T-helper 2 cell (primary cell): Measurements from ENCODE around the gene BZW1.
A peak's percentile ranks its signal among the peaks of the same experiment; 100 is the strongest.

Experiments used
- DNase-seq, 5 experiments: peaks; one replicate each; pipeline versions ENCODE4 v3.0.0 to v3.0.0-alpha.2; 2012 to 2022

Gene BZW1

GRCh38 chr2:200843993-200844948 is 32.6 kb downstream of the BZW1 start:
- no peak for DNase-seq

- DNase-seq = no peak
These were observed 33.5 kb downstream of the BZW1 start for GRCh38 chr2:200845194-200845593.

DNA sequence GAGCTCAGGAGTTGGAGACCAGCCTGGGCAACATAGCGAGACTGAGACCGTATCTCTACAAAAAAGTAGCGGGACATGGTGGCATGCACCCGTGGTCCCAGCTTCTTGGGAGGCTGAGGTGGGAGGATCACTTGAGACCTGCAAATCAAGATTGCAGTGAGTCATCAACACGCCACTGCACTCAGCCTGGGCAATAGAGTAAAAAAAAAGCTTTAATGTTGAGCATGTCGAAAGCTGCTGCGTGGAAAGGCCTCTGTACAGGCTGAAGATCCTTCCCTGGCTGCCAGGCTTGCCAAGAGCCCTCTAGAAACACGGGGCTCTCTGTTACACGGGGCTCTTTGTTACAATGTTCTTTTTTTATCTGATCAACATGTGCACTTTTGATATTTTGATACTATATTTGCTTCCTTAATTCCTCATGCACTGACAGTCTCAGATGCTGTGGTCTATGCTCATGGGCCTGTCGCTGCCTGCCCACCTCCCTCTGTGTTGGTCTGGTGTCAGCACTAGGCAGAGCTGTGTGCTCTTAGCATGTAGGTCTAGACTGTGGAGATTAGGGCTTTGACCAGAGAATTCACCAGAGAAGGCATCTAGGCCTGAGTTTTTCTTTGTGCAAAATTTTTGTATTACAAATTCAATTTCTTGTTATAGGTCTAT is 34.1 kb downstream of the BZW1 start:
- no peak for DNase-seq

- DNase-seq = no peak
These were observed 35.6 kb downstream of the BZW1 start for GRCh38 chr2:200847269-200847668.

DNA sequence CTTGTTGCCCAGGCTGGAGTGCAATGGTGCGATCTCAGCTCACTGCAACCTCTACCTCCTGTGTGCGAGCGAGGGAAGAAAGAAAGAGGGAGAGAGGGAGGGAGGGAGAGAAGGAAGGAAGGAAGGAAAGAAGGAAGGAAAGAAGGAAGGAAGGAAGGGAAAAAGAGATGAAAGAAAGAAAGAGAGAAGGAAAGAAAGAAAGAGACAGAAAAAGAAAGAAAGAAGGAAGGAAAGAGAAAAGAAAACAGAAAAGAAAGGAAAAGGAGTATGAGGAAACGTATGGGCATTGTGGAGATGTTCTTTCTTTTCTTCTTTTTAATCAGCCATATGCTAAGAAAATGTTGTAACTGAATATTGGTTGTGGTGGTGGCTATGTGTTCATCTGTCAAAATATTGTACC is 36.2 kb downstream of the BZW1 start:
- DNase-seq = no peak

GRCh38 chr2:200850512-200851256 is 39.0 kb downstream of the BZW1 start:
- no peak for DNase-seq

DNA sequence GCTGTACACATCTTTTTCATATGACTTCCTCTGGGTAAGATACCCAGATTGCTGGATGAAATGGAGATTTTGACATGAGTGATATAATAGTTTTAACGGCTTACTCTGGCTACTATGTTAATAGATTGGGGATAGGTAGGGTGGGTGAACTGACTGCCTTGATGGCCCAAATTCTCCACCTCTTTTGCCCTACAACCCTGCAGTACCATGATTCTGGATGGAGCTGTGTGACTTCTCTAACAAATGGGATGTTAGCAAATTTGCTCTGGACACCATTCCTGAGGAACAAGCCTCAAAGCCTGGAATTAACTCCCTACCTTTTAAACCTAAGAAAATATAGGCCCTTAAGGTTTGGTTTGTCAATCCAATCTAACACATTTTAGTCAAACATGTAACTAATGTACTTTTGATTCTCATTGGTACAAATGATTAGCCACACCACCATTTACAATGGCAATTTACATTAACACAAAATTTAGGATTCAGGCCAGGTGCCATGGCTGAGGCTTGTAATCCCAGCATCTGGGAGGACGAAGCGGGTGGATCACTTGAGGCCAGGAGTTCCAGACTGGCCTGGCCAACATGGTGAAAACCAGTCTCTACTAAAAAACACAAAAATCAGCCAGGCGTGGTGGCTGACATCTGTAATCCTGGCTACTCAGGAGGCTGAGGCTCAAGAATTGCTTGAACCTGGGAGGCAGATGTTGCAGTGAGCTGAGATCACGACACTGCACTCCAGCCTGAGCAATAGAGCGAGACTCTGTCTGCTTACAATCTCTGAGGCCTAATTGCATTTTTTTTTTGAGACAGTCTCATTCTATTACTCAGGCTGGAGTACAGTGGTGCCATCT is 39.9 kb downstream of the BZW1 start:
- no peak for DNase-seq

GRCh38 chr2:200852605-200853004 is 40.9 kb downstream of the BZW1 start:
- DNase-seq = no peak

- DNase-seq = no peak
These were observed 45.1 kb downstream of the BZW1 start for GRCh38 chr2:200856806-200857205.

DNA sequence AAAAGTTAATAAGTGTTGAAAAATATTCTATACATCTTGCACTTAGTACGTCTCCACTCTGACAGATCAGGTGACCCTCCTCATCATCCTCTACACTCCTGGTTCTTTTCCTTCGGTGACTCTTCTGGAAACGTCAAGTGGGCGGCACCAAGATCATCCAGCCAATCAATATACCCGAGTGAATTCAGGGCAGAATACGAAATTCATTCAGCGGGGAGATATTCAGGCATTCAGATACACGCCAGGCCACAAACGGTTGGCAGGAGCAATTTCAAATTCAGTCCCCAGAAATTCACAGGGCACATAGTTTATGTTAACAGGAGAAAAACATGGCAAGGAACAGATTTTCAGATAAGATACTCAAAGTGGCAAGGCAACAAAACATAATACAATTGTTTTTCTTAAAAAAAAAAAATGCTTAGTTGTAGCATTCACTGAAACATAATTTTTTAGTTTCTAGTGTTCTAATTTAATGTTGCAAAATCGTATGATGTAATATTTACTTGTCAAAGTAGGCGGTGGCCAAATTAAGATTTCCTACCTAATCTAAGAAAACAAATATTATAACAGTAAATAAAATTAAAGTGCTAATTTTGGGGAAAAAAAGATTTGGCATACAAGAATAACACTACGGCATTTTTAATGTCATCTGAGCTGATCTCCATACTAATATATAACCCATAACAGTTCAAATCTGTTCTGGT is 48.5 kb downstream of the BZW1 start:
- DNase-seq = peak in 1 of 5 experiments; percentile 19

GRCh38 chr2:200861617-200862155 is 50.0 kb downstream of the BZW1 start:
- no peak for DNase-seq

DNA sequence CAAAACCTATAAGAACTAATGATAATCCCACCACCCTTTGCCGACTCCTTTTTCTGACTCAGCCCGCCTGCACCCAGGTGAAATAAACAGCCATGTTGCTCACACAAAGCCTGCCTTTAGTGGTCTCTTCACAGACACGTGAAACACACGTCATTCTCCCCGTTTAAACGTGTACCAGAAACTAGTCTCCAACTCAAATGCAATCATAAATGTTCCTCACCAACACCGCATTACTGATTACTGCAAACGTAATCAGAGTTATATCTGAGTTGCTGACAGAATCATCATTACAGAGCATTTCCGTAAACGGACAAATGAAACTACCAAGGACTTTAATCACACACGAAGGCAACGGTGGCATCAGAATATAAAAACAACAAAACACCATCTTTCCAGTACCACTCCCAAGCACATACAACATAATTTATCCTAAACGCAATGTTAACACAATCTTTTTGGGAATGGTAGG is 50.9 kb downstream of the BZW1 start:
- peak in 4 of 5 experiments; percentile 36 to 91 (median 57) for DNase-seq

DNA sequence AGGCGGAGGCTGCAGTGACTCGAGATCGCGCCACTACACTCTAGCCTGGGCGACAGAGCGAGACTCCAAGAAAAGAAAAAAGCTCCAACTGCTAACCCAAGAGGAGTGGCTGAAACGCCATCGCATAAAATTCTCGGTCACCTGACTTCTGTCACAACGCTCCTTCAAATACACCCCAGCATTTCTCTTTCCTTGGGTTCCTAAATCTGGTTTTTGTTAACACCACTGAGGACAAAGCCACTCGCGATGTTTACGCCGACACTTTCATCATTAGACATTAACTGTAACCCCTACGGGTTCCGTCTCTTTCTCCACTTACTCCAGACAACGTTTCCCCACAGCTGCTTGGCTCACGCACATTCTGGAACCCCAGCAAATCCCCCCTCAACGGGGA is 52.1 kb downstream of the BZW1 start:
- peak in 1 of 5 experiments; percentile 58 for DNase-seq

DNA sequence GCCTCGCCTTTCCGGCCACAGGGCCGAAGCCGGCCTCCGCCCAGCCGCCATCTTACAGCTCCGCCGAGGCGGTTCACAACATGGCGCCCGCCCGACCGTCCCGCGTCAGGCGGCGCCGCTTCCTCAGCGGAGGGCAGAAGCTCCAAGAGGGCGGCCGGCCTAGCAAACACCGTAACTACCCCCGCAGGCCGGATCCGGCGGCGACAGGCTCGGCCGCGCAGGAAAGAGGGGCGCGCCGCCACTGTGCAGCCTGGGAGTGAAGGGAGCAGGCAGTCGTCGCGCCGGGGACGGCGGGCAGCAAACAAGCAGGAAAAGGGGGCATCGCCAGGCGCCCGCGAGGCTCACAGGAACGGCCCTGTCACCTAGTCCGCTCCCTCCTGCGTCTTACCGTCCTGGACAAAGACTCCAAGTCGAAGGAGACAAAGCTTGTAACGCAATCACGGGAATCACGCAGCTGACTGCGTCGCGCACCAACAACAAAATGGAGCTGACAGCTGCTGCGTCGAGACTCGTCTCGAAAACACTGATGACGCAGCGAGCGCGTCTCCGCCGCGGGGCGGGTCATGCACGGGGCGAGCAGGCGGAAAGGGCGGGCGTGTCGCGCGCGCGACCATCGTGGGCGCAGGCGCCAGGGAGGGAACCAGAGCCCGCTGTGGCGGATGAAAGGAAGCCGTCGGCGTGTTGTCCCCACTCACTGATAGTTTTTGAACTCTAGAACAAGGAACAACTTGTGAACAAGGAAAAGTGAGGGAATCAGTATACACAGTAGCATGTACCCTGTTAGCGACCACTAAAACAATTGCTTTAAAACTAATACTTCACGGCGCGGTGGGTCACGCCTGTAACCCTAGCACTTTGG is 52.7 kb downstream of the BZW1 start, which contains the start of gene CLK1:
CLK1 (minus strand) TSS at position 483 of the 859 bp plus-strand sequence. CDS start 2,796 bp downstream, outside the sequence.
- peak; percentile 88 to 97 (median 96) for DNase-seq

GRCh38 chr2:200869014-200869413 is 57.3 kb downstream of the BZW1 start:
- DNase-seq = no peak

GRCh38 chr2:200871151-200871550 is 59.4 kb downstream of the BZW1 start:
- no peak for DNase-seq

DNA sequence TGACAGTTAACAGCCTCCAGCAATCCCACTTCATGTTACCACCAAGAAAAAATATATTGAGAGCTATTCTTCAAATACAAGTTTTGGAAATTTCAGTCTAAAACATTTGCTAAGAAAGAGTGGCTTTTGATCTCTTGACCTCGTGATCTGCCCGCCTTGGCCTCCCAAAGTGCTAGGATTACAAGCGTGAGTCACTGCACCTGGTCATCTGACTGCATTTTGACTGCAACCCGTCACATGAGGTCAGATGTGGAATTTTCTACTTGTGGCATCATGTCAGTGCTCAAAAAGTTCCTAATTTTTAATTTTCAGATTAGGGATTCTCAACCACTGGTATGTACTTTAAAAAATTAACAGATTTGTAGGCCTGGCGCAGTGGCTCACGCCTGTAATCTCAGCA is 61.9 kb downstream of the BZW1 start:
- DNase-seq = no peak
